Body of pancreas (tissue), 4 donors: ENCODE data around the gene DHRS7B.

Source experiments
- CTCF ChIP-seq, 7 experiments: fragments of 450-650 bp in 4 of 7; fragments of 200-600 bp in 3 of 7; sonication (generic) in 3 of 7; IDR thresholded peaks; one replicate each; pipeline ENCODE4 v1.5.1; 2016 to 2019; ENCODE audit warnings: antibody characterized with exemption in 7 of 7
- POLR2A ChIP-seq, 3 donors: fragments of 450-650 bp; IDR thresholded peaks; one replicate each; pipeline ENCODE4 v1.6.1; 2016; ENCODE audit warnings: antibody characterized with exemption in 3 of 3, mild to moderate bottlenecking in 2 of 3

DNA sequence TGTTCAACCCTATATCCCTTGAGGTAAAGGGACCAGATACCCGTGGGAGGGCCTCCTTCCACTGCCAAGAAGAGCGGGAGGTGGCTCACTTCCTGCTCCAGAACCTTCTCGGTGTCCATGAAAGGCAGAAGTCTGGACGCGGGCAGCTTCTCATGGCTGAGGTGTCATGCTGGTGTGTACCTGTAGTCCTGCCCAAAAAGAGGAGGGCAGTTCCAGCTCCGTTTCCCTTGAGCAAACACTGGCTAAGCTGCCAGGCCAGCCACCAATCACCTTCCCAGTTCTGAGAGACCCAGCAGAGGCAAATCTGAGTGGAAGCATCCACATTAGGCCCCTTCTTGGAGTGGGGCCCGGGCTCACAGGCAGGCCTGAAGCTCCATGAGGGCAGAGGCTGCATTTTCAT, 81.6 kb downstream of the DHRS7B start:
- no peak for TF ChIP-seq POLR2A (IDR thresholded peaks at IDR 0.05)
- TF ChIP-seq CTCF (IDR thresholded peaks at IDR 0.05) = no peak
